Activated CD4-positive, alpha-beta T cell treated with anti-CD3 and anti-CD28 coated beads, Interleukin-2, amount 50 U/mL, for 48 hours (primary cell): ENCODE results near the gene LRP3.
"Not testable (repeated sequence)": the region's sequence is repeated elsewhere in the genome, so short reads cannot be mapped to it uniquely, and the experiment has no call there.

Experiments used
- DNase-seq, 2 experiments: peaks; one replicate each; pipeline ENCODE4 v3.0.0-alpha.2; 2020

LRP3 gene

DNA sequence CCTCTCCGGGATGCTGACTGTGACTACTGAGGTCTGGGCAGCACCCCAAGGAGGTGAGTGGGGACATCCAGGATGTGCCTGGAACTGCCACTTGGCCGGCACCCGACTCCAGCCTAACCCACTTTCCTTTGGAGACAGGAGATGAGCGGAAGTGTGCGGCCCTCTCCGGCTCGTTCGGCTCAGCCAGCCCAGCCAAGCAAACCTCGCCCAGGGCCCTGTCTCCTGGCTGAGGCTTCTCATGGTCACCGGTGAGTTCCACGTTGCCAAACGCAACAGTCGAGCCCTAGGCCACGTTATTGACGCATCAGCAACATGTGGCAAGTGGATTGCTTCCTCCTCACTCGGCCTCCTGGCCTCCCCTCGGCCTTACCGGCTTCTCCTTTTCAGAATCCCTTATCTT, 26.0 kb downstream of the LRP3 start:
- DNase-seq, result no peak

- no peak for DNase-seq
Measured at GRCh38 chr19:33220735-33221134, 26.6 kb downstream of the LRP3 start.

- DNase-seq, result no peak
Measured at GRCh38 chr19:33221638-33222037, 27.5 kb downstream of the LRP3 start.

- DNase-seq, result not testable (repeated sequence)
Measured at GRCh38 chr19:33222255-33222654, 28.1 kb downstream of the LRP3 start.

- no peak for DNase-seq
Measured at GRCh38 chr19:33224694-33225457, 30.7 kb downstream of the LRP3 start.

DNA sequence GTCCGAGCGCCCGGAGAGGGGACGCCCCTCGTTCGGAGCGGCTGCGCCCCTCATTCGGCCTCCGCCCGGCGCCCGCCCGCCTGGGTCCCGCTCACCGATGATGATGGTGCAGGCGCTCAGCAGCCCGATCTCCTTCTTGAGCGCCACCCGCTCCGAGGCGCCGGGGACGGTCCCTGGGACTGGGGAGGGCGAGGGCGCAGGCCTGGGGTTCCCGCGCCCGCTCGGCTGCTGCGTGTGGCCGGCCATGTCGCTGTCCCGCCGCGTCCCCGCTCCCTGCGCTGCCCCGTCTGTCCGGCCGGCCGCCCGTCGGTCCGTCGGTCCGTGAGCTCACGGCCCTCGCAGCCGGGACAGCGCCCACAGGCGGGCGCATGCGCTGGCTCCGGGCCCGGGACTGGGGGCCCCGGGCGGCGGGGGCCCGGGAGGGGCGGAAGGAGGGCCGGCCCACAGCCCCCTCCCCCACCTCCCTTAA, 31.4 kb downstream of the LRP3 start, which contains the start of gene SLC7A10:
SLC7A10 (minus strand) TSS at position 393 of the 469 bp plus-strand sequence; CDS start at position 246, 147 bp downstream.
- peak in 1 of 2 experiments; percentile 8 for DNase-seq

DNA sequence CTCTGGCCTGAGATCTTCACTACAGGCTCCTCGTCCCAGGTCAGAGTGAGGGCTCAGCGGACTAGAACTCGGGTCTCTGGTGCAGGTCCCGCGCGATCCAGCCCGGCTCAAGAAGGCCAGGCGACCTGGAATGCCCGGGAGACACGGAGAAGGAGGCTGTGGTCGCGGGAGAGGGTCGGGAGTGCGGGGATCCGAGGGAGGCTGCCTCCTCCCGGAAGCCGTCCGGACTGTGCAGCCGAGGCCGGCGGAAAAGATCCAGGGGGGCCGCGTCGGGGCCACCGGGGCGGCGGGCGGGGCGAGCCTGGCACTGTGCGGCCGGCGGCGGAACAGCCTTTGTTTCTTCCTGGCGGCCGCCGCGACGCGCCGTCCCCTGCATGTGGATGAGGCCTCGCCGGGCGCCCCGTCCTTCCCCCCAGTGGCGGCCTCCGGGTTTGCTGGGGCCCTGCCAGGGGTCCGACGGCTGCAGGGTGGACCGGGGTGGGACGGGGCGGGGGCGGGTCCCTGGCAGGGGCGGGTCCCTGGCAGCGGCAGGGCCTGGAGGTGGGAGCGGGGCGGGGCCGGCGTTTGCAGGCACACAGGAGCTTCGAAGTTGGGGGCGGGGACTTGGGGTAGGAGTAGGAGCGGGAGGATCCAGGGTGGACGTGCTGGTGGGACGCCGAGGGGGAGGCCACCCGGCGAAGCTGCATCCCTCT, 32.6 kb downstream of the LRP3 start:
- peak; percentile 19 to 25 for DNase-seq

GRCh38 chr19:33227242-33227650, 33.1 kb downstream of the LRP3 start:
- DNase-seq, result no peak

DNA sequence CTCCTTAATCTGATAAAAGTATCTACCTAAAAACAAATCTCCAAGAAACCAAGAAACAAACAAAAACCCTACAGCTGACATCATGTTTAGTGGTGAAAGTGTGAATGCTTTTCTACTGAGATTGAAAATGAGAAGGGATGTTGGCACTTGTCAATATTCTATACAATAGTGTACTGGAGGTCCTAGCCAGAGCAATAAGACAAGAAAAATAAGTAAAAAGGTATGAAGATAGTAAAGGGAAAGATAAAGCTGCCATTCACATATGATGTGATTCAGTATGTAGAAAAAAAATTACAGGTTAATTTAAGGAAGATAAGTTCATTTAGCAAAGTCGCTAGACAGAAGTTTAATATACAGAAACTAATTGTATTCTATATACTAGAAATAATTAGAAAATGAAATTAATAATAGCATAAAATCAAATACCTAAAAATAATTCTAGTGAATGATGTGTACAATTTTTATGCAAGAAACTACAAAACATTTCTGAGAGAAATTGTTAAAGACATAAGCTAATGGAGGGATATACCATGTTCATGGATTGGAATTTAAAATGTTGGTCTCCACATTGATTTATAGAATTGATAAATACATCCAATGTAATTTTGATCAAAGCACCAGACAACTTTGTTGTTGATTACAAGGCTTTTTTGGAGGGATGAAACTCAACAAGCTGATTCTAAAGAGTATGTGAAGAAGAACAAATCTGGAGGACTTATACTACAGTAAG, 33.9 kb downstream of the LRP3 start:
- no peak for DNase-seq

GRCh38 chr19:33229962-33230361, 35.8 kb downstream of the LRP3 start:
- DNase-seq, result no peak

DNA sequence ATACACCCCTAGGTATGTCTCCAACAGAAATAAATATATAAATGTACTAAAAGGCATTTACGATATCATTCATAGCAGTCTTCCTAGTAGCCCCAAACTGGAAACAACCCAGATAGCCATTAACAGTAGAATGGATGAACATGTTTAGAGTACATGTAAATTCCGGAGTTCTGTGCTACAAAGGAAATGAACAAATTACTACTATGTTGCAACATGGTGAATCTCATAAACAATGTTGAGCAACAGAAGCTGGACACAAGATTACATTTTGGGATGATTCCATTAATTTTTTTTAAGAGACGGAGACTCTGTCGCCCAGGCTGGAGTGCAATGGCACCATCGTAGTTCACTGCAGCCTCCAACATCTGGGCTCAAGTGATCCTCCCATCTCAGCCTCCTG, 37.4 kb downstream of the LRP3 start:
- DNase-seq, result no peak

GRCh38 chr19:33232656-33233055, 38.5 kb downstream of the LRP3 start:
- DNase-seq, result no peak

- DNase-seq, result no peak
Measured at GRCh38 chr19:33233056-33233873, 39.1 kb downstream of the LRP3 start.

- no peak for DNase-seq
Measured at GRCh38 chr19:33234092-33234491, 40.0 kb downstream of the LRP3 start.

DNA sequence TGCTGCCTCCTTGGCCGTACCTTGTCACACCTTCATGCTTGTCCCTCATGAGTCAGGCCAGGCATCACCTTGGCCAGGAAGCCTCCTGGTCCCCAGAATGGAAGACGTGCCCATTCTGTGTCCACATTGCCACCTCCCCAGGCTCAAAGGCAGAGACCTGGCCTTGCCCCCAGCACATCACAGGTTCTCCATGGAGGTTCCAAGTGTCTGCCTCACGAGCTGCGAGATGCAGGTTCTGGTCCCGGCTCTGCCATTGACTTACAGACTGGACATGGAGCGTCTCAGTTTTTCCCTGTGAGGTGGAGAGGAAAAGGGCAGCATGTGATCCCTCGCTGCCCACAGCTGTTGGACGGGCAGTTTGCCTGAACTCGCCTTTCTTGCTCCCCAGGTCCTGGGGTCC, 40.6 kb downstream of the LRP3 start:
- no peak for DNase-seq

- peak; percentile 89 to 90 for DNase-seq
Measured at GRCh38 chr19:33235269-33235995, 41.3 kb downstream of the LRP3 start.

GRCh38 chr19:33235996-33236350, 41.8 kb downstream of the LRP3 start:
- DNase-seq, result peak; percentile 11 to 22

GRCh38 chr19:33236696-33237390, 42.7 kb downstream of the LRP3 start:
- DNase-seq, result no peak

- DNase-seq, result no peak
Measured at GRCh38 chr19:33238481-33239149, 44.5 kb downstream of the LRP3 start.

DNA sequence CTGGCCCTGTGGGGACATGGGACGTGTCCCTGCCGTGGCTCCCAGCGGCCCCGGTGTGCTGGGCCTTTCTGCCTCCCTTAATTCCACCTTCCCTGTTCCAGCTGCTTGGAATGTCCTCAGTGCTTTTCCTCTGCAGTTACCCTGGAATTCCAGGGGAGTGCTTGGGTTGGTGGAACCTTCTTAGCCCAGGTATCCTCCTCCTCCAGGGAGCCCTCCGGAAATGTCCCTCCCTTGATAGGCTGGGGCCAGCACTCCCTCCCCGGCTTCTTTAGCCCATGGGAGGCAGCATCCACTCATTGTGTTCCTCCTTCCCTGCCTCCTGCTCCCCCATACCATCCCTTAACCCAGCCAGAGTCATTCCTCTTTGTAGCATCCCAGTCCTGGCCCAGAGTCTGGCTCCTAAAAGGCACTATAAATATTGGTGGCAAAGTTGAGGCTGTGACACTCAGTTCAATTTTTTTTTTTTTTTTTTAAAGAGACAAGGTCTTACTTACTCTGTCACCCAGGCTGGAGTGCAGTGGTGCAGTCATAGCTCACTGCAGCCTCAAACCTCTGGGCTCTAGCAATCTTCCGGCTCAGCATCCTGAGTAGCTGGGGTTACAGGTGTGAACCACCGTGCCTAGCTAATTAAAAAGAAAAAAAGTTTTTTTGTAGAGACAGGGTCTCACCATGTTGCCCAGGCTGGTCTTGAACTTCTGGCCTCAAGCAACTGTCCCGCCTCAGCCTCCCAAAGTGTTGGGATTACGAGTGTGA, 45.3 kb downstream of the LRP3 start:
- no peak for DNase-seq
